Activated T-cell treated with anti-CD3 and anti-CD28 coated beads for 4 hours (primary cell): ENCODE data around the gene SLC5A10.
"Not testable (repeated sequence)": the region's sequence is repeated elsewhere in the genome, so short reads cannot be mapped to it uniquely, and the experiment has no call there.

ENCODE experiments used
- DNase-seq: peaks from one replicate; pipeline ENCODE4 v3.0.0-alpha.2; 2020

SLC5A10 gene

DNA sequence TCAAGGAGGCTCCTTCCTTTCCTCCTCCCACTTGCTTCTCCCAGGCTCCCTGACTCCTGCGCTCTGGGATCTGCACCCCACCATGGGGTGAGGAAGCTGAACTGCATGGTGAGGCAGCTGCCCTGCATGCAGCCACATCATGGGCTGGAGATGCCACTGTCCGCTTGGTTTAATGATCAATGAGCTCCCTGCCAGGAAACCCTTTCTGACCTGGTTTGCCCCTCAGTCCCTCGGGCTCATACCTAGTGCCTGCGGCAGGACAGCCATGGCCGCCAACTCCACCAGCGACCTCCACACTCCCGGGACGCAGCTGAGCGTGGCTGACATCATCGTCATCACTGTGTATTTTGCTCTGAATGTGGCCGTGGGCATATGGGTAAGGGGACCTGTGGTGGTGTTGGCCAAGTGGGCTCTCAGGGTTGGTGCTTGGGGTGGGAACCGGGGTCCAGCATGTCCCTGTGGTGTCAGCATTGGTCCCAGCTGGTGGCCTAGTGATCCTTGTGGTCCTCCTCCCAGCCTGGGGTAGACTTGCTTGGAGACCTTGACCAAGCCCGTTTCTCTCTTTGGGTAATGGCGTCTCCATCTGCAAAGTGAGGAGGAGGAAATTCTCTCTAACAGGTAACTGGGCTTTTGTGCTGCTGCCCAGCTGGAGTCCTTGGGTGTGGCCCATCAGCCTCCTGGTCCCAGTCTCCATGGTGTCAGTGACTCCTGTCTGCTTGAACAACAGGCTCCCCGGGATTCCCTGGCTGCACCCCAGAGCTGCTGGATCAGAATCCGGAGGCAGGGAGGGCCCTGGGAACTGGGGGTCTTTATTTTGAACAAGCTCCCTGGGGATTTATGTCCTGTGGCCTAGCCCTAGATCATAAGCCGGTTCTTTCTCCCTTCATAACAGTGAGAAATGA lies at the start of gene SLC5A10:
Gene SLC5A10, plus strand, starts transcription at position 225 of the 902 bp plus-strand sequence. Its CDS starts 41 bp downstream, at position 266.
- DNase-seq: no peak

GRCh38 chr17:18904482-18904881 lies 47.5 kb upstream of the SLC5A10 start:
- no peak for DNase-seq

GRCh38 chr17:18905226-18905625 lies 46.7 kb upstream of the SLC5A10 start:
- DNase-seq: no peak

DNA sequence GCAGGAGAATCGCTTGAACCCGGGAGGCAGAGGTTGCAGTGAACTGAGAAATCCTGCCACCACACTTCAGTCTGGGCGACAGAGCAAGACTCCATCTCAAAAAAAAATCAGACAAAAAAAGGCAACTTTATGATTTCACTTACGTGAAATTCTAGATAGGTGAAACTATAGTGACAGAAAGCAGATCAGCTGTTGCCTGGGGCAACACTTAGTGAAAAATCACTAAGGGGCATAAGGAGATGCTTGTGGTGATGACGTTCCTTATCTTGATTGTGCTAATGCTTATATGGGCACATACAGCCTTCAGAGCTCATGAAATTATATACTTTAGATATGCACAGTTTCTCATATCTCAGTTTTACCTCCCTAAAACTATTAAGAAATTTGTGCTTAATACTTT lies 41.6 kb upstream of the SLC5A10 start:
- DNase-seq: no peak

- no peak for DNase-seq
Measured at GRCh38 chr17:18910881-18911280, 41.1 kb upstream of the SLC5A10 start.

- DNase-seq: no peak
Measured at GRCh38 chr17:18916816-18917500, 35.0 kb upstream of the SLC5A10 start.

- no peak for DNase-seq
Measured at GRCh38 chr17:18917506-18918032, 34.4 kb upstream of the SLC5A10 start.

DNA sequence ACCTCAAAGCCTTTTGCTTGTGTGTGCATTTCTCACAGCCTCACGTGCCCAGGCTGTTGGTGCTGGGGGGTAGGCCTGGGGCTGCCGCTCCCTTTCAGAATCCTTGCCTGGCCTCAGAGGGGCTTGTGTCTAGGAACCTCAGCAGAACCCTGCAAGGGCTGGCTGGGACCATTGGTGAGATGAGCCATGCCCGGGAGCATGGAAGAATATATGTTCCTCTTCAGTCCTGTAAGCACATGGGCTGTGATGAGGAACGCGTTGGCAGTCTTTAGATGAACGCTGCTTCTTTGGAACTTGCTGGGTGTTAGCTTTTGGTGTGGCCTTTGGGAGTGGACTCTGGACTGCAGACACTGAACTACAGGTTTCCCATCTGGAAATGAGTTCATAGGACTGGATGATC lies 32.0 kb upstream of the SLC5A10 start:
- no peak for DNase-seq

GRCh38 chr17:18920911-18921441 lies 31.0 kb upstream of the SLC5A10 start:
- no peak for DNase-seq

- DNase-seq: no peak
Measured at GRCh38 chr17:18921485-18921884, 30.5 kb upstream of the SLC5A10 start.

GRCh38 chr17:18921912-18922451 lies 30.0 kb upstream of the SLC5A10 start:
- no peak for DNase-seq

DNA sequence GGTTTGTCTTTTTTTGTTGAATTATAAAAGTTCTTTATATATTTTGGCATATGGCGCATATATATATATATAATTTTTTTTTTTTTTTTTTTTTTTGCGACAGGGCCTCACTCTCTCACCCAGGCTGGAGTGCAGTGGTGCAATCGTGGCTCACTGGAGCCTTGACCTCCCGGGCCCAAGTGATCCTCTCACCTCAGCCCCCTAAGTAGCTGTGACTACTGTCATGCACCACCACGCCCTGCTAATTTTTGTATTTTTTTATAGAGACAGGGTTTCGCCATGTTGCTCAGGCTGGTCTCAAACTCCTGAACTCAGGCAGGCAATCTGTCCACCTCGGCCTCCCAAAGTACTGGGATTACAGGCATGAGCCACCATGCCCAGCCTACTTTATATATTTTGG lies 29.4 kb upstream of the SLC5A10 start:
- DNase-seq: not testable (repeated sequence)

DNA sequence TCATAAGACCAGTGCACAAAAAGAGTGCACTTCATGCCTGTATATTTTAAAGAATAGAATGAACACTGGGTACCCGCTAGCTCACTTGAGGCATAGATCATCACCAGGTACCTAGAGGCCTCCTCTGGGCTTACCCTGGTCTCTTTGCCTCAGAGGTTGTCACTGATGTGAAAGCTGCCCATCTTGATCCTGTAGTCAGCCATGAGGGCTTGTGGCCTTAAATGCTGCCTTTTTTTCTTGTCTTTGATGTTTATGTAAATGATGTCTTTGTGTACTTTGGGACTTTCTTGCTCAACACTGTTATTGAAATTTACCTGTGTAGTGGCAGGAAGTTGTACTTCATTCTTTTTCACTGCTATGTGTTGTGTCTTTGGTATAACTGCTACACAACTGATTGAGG lies 26.8 kb upstream of the SLC5A10 start:
- DNase-seq: no peak

DNA sequence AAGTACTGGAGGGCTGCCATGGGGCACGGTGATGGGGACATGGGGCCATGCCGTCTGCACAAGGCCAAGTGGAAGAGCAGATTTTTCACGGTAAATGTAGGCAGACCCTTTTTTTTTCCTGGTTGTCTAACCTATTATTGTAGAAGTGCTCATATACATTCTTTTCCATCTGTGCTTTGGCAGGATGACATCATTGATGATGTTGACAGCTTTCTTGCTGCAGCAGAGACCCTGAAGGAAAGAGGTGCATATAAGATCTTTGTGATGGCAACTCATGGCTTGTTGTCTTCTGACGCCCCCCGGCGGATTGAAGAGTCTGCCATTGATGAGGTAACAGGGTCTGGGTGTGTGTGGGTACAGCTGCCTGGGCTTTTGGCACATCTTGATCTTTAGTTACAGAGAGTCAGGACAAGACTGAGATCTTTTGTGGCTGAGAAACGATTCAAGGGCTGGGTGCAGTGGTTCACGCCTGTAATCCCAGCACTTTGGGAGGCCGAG lies 23.3 kb upstream of the SLC5A10 start:
- DNase-seq: no peak

DNA sequence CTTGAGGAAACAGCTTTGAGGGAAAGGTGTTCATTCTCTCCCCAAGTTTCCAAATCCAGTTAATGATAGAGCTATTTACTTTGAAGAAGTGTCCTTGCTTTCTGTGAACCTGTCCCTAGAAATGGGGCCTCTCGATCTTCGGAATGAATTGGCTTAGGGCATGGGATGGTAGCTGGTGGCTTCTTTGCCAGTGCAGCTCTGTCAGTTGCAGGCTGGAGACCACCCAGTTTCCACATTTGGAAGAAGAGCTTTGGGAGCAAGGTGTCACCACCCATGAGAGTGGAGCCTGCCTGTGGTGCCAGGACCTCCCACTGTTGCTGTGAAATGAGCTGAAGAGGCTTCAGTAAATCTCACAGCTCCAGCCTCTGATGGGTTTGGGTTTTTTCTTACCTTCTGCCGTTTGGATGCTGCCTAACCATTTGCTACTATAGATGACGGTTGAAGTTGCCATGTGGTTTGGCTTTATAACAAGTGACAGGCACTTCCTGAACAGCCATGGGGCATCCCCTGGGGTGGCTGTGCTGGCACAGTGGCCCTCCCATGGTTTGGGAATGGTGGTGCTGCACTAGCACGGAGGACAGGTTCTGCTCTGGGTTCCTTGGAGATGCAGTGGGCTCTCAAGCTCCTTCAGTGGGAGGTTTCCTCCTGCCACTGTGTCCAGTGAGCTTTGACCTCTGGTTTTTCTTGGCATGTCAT lies 19.5 kb upstream of the SLC5A10 start:
- DNase-seq: no peak

- no peak for DNase-seq
Measured at GRCh38 chr17:18933102-18934058, 18.6 kb upstream of the SLC5A10 start.

DNA sequence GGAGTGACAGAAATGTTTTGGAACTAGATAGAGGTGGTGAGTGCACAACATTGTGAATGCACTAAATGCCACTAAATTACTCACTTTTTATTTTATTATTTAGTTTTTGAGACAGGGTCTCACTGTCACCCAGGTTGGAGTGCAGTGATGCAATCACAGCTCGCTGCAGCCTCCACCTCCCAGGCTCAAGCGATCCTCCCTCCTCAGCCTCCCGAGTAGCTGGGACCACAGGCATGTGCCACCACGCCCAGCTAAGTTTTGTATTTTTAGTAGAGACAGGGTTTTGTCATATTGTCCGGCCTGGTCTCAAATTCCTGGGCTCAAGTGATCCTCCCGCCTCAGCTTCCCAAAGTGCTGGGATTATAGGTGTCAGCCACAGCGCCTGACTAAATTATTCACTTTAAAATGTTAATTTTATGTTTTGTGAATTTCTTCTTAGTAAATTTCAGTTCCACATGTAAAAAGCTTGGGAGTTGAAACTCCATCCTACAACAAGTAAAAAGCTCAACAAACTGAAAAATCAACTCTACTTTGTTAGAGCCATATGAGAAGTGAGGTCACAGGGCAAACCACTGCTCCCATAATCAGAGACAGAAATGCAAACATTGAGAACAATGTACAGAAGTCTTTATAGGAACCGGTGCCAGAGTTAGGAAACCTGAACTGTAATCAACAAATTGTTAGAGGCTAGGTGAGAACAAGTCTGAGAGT lies 13.8 kb upstream of the SLC5A10 start:
- DNase-seq: no peak

DNA sequence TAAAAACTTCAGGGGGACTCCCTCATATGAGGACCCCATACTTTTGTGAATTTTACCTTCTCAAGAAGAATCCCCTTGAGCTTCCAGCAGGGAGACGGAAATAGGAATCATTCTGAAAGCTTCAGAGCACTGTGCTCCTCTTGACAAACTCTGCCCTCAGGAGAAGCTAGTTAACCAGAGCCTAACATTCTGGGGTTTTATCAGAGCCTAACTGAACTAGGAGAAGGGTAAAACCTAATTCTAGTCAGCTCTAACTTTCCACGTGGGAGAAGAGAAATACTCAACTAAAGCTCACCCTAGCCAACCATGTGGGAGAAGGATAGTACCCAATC lies 13.3 kb upstream of the SLC5A10 start:
- DNase-seq: no peak

DNA sequence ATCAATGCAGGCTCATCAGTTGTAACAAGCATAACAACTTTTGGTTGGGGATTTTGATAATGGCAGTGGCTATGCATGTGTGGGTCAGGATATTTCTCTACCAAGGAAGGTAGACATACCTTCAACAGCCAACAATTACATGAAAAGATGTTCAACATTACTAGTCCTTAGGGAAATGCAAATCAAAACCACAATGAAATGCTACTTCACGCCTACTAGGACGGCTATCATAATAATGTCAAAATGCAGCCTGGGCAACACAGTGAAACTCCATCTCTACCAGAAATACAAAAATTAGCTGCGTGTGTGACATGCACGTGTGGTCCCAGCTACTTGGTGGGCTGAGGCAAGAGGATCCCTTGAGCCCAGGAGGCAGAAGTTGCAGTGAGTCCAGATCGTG lies 7.3 kb upstream of the SLC5A10 start:
- no peak for DNase-seq

DNA sequence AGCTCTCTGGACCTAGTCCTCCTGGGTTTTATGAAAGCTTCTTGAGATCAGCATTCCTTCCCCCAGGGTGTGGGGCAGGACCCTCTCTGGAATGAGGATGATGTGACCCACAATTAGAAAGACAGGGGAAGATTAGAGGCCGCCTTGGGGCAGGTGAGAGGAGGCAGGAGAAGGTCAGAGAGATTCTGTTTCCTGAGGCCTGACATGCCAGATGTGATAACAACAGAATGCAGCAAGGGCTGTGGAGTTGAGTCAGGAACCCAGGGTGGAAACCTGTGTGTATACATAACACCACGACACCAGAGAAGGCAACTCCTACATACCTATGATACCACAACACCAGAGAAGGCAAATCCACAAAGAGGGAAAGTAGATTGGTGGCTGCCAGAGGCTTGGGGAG lies 5.4 kb upstream of the SLC5A10 start:
- no peak for DNase-seq

DNA sequence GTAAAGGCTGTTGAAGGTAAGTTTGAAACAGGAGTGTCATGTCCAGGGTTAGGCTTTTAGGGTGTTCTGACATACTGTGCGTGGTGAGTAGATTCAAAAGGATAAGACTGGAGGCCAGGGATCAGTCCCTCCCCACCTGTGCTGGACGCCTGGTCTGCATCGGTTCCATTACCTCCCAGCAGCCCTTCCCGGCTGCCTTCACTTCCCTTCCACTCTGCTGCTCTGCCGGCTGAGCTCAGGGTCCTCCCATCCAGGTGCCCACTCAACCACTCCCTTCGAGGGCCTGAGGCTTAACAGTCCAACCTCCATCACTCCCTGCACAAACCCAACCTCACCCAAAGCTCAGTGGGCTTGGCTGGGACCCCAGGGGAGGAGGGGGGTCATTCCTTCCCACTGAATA lies 4.1 kb upstream of the SLC5A10 start:
- DNase-seq: no peak
